Effector memory CD4-positive, alpha-beta T cell (primary cell): ENCODE results near the gene EIF2D.

Source experiments
- DNase-seq, 3 donors: peaks; one replicate each; pipeline ENCODE4 v3.0.0-alpha.2; 2020
- H3K27ac ChIP-seq: 2 replicates; pipeline ENCODE4 v1.7.0; 2013; ENCODE audit warnings: mild to moderate bottlenecking, low read length, moderate library complexity; ENCODE audit not compliant: insufficient read depth, poor library complexity, severe bottlenecking
- H3K27me3 ChIP-seq: replicated peaks from 2 replicates; pipeline ENCODE4 v1.7.0; 2013; ENCODE audit warnings: mild to moderate bottlenecking, low read length; ENCODE audit not compliant: insufficient read depth, control insufficient read depth, poor library complexity, severe bottlenecking
- H3K36me3 ChIP-seq: 2 replicates; pipeline ENCODE4 v1.7.0; 2013; ENCODE audit warnings: mild to moderate bottlenecking, low read length, moderate library complexity; ENCODE audit not compliant: control insufficient read depth, insufficient read depth
- H3K4me1 ChIP-seq: 2 replicates; pipeline ENCODE4 v1.7.0; 2013; ENCODE audit warnings: low read length, mild to moderate bottlenecking; ENCODE audit not compliant: control insufficient read depth, insufficient read depth, poor library complexity, severe bottlenecking
- H3K4me3 ChIP-seq: 2 replicates; pipeline ENCODE4 v1.7.0; 2013; ENCODE audit warnings: low read length, low read depth, mild to moderate bottlenecking; ENCODE audit not compliant: insufficient read depth, poor library complexity, severe bottlenecking
- H3K9me3 ChIP-seq: 2 replicates; pipeline ENCODE4 v1.7.0; 2013; ENCODE audit warnings: mild to moderate bottlenecking, low read length, moderate library complexity; ENCODE audit not compliant: control insufficient read depth

Gene EIF2D

DNA sequence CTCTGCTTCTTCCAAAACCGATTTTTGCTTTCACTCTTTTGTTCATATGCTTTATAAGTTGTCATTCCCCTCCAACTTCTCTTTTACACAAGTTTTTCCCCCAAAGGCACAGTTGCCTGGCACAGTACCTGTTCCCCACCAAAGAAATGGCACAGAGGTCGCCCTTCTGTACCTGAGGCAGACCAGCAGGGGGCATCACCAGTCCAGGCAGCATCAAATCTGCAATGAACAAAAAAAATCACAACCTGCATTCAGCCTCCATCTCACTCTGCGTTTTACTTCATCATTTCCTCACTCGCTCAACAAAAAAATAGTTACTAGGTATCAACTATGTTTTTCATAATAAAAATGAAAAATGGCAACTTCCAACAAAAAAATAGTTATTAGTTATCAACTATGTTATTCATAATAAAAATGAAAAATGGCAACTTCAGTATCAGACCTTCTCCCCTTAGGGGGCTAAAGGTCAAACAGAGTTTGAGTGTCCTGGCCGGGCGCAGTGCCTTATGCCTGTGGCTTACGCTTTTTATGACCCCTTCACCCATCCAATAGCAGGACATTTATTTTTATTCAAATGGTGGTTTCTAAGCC lies 4.1 kb downstream of the EIF2D start:
- Histone ChIP-seq H3K36me3 (peaks cover 53% of the 10 kb centered on the region), H3K27ac (no peak overlapping the region), H3K4me3 (no peak overlapping the region), H3K9me3 (no peaks in the 10 kb centered on the region), H3K4me1 (peaks cover 6% of the 10 kb centered on the region), H3K27me3 (no peaks in the 10 kb centered on the region)
- DNase-seq: peak; percentile 27 to 43 (median 28)

DNA sequence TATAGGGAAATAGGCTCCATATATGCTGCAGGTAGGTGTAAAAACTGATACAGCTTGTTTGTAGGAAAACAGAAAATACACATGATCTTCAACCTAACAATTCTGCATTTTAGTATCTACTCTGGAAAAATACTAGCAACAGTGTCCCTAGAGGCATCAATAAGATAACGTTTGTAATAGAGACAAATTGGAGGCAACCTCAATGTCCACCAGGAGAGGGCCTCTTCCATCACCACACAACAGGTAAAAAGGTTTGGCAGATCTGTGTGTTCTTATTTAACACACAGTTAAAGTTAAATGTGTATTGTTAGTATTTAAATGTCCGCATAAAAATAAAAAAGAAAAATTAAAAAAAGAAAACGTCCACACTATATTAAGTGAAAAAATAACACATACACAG lies 5.4 kb downstream of the EIF2D start:
- no peak for DNase-seq
- Histone ChIP-seq H3K4me3 (no peak overlapping the region), H3K36me3 (peaks cover 66% of the 10 kb centered on the region)

DNA sequence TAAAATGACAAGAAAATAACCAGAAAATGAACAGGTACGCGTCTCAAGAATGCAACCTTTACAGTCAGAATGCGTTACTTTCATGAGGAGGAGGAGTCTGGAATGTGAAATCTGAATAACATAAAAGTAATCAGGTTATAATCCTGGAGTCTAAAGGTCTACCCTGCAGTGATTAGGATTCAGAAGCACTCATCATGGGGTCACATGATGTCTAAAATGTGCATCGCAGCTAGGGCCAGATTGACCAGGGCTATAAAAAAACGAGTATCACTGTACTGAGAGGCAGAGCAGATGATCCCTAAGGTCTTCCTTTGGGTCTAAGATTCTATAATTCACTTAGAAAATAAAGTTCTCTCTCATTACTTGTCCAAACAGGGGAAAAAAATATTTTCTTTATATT lies 7.4 kb downstream of the EIF2D start:
- no peaks in the 10 kb centered on the region for H3K4me1 ChIP-seq
- no peaks in the 10 kb centered on the region for H3K27me3 ChIP-seq
- no peaks in the 10 kb centered on the region for H3K9me3 ChIP-seq
- H3K27ac ChIP-seq: no peak overlapping the region
- DNase-seq: no peak
- no peak overlapping the region for H3K4me3 ChIP-seq
- peaks cover 78% of the 10 kb centered on the region for H3K36me3 ChIP-seq

More for the DNA sequence above, 5.4 kb downstream of the EIF2D start:
- Histone ChIP-seq H3K27ac (no peak overlapping the region), H3K27me3 (no peaks in the 10 kb centered on the region), H3K4me1 (peaks cover 6% of the 10 kb centered on the region), H3K9me3 (no peaks in the 10 kb centered on the region)

DNA sequence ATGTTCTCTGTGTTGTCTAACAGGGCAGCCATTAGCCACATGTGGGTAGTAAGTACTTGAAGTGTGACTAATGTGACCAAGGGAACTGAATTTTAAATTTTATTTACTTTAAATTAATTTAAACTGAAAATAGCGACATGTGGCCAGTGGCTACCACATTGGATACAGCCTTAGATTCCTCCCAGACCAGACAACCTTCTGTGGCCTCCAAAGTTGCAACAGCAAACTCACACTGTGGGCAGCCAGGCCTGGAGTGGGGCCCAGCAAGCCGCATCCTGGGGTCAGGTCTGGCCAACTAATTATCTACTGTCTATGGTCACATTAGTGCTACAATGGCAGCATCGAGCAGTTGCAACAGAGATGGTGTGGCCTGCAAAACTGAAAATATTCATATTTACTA lies 11.7 kb downstream of the EIF2D start:
- Histone ChIP-seq H3K4me3 (no peak overlapping the region), H3K4me1 (no peaks in the 10 kb centered on the region), H3K27ac (no peak overlapping the region), H3K9me3 (no peaks in the 10 kb centered on the region), H3K36me3 (peaks cover 86% of the 10 kb centered on the region), H3K27me3 (no peaks in the 10 kb centered on the region)
- DNase-seq: no peak

DNA sequence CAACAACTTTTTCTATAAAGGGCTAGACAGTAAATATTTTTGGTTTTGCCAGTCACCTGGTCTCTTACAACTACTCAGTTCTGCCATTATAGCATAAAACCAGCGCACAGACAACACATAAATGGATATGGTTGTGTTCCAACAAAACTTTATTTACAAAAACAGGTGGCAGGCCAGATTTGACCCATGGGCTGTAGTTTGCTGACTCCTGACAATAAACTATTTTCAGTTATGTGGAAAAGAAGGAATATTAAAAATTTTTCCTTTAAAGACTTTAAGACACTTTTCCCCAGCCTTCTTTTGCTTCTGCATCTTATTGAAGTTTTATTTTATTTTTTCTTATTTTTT lies 16.0 kb downstream of the EIF2D start:
- no peaks in the 10 kb centered on the region for H3K27me3 ChIP-seq
- no peaks in the 10 kb centered on the region for H3K9me3 ChIP-seq
- H3K36me3 ChIP-seq: peaks cover 72% of the 10 kb centered on the region
- peaks cover 1% of the 10 kb centered on the region for H3K4me1 ChIP-seq
- no peak overlapping the region for H3K27ac ChIP-seq
- no peak overlapping the region for H3K4me3 ChIP-seq
- no peak for DNase-seq

DNA sequence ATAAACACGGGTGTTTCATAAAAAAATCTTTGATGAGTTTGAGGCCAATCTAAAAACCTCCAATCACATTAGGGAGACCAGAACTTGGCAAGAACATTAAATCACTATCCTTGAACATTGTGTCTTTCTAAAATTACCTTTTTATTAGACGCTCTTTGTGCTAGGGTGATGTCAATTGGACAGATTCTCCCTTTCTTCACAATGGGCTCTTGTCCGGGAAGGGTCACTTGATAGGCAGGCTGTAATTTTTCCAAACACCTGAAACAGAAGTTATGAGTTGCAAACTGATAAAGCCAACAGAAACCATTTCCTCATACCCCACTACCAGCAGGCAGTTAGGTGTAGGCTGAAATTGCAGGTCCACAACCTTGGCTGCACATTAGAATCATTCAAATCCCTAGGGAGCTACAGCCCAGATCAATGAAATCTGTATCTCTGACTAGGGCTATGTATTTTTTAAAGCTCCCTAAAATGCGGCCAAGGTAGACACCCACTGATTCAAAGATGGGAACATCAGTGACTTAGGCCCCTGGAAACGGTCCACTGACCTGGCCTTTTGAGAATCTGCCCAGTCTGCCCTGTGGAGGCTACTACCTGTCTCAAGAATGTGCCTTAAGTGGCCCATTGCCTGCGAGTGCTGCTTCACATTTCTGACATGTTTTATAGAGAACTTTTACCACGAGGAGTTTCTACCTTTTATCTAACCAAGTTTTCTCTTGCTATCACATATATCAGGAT lies 16.5 kb downstream of the EIF2D start:
- Histone ChIP-seq H3K9me3 (no peaks in the 10 kb centered on the region), H3K4me1 (peaks cover 7% of the 10 kb centered on the region), H3K36me3 (peaks cover 71% of the 10 kb centered on the region), H3K27ac (no peak overlapping the region), H3K27me3 (no peaks in the 10 kb centered on the region), H3K4me3 (no peak overlapping the region)
- DNase-seq: no peak

DNA sequence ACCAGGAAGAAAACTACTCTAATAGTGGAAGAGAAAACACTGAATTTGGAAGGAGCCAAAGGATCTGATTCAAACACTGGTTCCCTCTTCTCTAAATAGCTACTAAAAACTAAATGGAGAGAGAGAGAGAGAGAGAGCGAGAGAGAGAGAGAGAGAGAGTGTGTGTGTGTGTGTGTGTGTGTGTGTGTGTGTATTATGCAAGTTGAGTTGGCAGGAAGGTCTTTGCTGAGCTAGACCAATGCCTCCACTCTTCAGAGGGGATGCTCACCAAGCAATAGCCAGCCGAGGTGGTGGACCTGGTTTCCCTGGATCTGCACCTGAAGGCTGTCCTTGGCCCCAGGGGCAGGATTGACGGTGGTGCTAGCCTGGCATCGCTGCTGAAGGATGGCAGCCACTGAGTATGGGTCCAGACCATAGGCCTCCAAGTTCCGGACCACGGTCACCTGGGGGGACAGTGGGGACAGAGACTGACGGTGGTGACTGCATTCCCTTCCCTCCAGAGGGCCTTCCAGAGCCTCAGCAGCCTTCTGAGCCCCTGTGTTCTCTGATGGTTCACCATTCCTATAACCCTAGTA lies 18.8 kb downstream of the EIF2D start:
- H3K4me1 ChIP-seq: peaks cover 23% of the 10 kb centered on the region
- no peaks in the 10 kb centered on the region for H3K9me3 ChIP-seq
- no peak overlapping the region for H3K27ac ChIP-seq
- peaks cover 59% of the 10 kb centered on the region for H3K36me3 ChIP-seq
- H3K4me3 ChIP-seq: no peak overlapping the region
- no peaks in the 10 kb centered on the region for H3K27me3 ChIP-seq
- DNase-seq: no peak

DNA sequence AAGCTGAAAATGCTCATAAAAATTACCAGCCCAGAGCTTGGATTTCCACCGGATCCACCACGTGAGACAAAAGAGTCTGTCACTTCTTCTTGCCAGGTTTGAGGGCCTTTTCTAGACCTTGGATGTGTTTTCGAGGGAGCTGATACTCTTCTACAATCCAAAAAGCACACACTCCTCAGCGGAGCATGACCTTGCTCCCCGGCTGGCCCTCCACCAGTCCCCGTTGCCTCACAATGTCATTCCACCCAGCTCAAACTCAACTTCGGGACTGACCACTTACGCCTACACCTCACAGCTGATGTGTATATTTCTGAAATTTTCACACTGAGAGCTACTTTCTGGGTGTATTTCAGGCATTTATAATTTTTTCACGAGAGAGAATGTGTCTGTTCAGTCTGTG lies 20.6 kb downstream of the EIF2D start:
- H3K36me3 ChIP-seq: peaks cover 64% of the 10 kb centered on the region

DNA sequence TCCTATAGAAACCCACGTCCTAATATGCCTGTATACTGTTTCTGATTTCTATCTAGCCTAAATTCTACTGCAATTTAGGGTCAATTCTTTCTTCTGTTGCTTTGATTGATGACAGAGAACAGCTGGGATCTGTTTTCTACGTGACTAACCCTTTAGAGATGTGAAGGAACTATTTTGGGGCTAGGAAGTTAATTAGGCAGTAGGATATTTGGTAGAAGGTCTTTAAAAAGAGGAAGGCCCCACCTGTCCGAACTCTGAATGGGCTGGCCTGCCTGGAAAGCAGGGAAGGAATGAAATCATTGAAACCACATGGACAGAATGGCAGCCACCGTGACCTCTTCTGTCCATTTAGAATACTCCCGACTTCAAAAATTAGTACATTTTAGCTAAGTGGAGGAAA lies 21.0 kb downstream of the EIF2D start:
- peaks cover 65% of the 10 kb centered on the region for H3K36me3 ChIP-seq
- no peaks in the 10 kb centered on the region for H3K9me3 ChIP-seq
- H3K4me1 ChIP-seq: peaks cover 23% of the 10 kb centered on the region
- H3K4me3 ChIP-seq: no peak overlapping the region
- DNase-seq: no peak
- peak overlapping the region; percentile 54 for H3K27ac ChIP-seq
- no peaks in the 10 kb centered on the region for H3K27me3 ChIP-seq

More for the DNA sequence above, 20.6 kb downstream of the EIF2D start:
- H3K4me3 ChIP-seq: no peak overlapping the region
- H3K4me1 ChIP-seq: peaks cover 23% of the 10 kb centered on the region
- H3K27me3 ChIP-seq: no peaks in the 10 kb centered on the region
- peak overlapping the region; percentile 54 for H3K27ac ChIP-seq
- no peaks in the 10 kb centered on the region for H3K9me3 ChIP-seq
- no peak for DNase-seq

DNA sequence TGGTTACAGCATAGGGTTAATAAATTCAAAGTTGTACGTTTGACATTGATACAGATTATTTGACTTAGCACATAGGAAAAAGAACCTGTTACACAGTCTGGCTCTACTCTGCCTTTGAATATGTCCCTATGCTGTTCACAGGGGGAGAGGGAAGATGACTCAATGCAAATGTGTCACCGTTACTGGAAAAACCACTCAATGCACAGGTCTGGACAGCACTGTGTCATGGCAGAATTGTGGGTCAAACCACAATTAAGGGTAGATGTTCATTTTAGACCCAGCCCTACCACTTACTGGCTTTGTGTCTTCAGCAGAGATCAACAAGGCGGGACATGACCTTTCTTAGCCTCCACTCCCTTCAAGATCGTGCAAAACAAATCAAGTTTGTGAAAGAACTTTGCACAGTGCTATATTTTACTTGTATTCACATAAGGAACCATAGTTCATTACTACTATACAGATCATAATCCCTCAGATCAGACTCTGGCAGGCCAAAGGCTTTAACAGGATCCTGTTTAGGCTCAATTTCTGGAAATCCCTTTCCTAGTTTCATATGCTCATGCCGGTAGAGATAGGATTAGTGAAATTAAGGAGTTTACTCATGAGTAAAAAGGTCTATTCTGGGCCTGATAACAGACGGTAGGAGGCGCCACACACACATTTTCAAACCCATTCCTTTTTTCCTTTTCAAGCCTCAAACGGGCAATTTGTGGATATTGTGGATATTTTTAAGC lies 22.1 kb downstream of the EIF2D start:
- peak; percentile 34 to 48 (median 43) for DNase-seq
- Histone ChIP-seq H3K9me3 (no peaks in the 10 kb centered on the region), H3K27me3 (no peaks in the 10 kb centered on the region), H3K27ac (peak overlapping the region; percentile 54), H3K4me1 (peaks cover 23% of the 10 kb centered on the region), H3K4me3 (no peak overlapping the region), H3K36me3 (peaks cover 65% of the 10 kb centered on the region)
